Activated CD4-positive, alpha-beta T cell treated with anti-CD3 and anti-CD28 coated beads for 48 hours (primary cell): ENCODE data around the gene FANCL.
"Not testable (repeated sequence)": the region's sequence is repeated elsewhere in the genome, so short reads cannot be mapped to it uniquely, and the experiment has no call there.

ENCODE experiments used
- DNase-seq: peaks from one replicate; pipeline ENCODE4 v3.0.0-alpha.2; 2020

FANCL gene

DNA sequence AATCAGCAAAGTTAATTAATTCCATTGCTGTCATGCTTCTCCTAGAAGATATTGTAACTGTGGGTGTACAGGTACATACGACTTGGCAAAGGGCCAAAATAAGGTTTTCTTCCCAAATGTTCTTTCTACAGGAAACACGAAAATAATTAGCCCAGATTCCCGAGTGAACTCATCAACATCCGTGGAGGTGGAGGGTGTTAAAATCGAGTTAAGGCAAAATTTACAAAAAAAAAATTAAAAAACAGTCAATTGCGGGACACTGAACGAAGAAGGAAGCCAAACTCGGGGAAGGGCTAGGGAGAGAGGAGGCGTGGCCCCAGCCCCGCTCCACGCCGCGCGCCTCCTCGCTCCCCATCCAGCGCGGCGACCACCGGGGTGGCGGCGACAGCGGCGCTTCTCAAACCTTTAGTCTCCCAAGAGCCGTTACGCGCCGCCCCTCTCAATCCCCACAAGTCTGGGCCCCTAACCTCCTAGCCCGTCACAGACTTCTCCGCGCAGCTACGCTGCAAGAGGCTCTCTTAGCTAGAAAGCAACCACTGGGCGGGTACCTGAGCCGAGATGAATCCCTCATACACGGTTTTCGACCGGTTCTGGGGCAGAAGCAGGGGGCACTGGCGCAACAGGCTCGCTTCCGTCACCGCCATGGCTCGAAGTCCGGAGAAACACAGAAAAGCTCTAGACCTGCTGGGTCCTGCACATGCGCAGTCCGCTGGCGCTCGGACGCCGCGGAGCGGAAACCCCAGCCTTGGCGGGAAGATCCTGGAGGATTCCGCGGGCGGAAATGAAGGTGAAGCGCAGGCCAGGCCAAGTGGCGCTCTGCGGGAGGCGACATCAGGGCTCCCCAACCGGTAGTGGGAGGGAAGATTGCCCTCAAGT, at the start of gene FANCL:
Gene FANCL (minus strand): TSS at position 656 of the 876 bp plus-strand sequence. CDS start 12 bp downstream, at position 644.
- DNase-seq, result peak; percentile 86

DNA sequence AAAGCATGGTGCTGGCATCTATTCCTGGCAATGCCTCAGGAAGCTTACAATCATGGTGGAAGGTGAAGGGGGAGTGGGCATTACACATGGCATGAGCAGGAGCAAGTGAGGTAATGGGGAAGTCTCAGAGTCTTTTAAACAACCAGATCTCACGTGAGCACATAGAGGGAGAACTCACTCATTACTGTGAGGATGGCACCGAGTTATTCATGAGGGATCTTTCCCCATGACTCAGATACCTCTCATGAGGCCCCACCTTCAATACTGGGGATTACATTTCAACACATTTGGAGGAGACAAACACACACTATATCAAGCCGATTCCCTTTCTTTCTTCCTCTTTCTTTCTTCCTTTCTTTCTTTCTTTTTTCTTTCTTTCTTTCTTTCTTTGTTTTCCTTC, 47.9 kb upstream of the FANCL start:
- no peak for DNase-seq

DNA sequence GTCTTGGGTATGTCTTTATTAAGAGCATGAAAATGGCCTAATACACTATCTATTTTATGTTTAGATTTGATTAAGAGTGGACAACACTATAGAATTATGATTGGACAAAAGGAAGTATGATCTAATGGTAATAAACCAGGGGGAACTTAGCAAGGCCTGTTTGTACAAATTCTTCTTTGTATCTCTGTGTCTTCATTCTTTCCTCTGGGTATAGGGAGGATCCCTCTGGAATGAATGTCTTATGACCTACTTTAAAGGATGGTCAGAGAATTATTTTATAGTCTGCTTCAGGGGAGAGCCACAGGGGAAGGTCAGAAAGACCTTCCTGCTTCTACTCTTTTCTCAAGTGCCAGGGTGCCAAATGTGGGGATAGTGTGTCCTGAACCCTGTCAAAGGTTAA, 42.8 kb upstream of the FANCL start:
- no peak for DNase-seq

DNA sequence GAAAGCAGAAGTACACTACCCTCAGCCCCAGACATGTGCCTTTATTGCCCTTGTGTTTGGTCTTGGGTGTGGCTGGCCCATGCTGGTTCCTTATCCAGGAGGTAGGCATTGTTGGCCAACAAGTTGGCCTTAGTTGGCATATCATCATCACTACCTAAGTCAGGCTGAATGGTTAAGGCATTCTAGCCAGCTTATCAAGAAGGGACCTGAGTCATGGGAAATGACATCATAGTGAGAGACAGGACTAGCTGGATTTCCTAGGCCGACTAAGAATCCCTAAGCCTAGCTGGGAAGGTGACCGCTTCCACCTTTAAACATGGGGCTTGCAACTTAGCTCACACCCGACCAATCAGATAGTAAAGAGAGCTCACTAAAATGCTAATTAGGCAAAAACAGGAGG, 34.0 kb upstream of the FANCL start:
- not testable (repeated sequence) for DNase-seq

DNA sequence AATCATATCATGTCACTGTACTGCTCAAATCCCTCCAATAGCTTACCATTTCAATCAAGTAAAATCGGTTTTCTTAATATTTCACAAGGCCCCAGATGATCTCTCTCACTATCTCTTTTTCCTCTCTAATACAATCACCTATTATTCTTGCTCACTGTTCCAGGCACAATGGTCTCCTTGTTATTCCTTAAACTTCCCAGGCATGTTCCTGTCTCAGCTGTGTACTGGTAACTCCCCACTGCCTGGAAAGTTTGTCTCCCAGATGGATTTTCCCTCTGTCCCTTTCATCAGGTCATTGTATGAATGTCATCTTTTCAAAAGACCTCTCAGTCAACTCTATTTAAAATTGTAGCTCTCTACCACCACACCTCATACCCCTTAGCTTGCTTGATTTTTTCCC, 30.7 kb upstream of the FANCL start:
- no peak for DNase-seq

DNA sequence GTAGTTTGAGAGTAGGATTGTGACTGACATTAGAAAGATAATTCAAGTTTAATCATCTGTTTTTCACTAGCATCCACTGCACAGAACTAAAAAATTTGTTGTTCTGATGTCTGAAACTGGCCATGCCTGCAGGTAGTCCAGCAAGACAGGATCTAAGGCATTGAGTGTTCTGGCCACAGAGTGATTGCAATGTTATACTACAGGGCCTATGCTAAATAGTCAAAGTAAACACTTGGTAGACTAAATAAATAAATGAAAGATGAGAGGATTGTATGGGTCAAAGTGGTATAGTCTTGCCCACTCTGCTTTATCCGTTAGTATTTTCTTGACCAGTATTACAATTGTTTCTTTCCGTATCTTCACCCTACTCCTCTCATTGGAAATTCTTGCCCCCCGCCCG, 27.6 kb upstream of the FANCL start:
- DNase-seq, result no peak

DNA sequence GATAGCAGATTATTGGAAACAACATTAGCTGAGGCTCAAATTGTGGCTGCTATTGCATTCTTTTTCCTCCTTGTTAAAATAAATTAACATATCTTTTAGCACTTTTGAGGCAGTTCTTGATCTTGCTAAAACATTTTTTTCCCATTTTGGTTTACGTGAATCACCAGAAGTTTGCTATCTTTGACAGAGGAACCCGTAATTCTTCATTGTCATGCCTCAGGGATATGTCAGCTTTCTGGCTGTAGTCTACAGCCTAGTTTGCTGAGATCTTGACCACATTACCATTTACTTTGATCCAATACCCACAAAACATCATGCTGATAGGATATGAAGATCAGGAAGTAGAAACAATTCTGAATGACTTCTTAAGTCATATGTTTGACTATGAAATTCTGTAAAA, 25.1 kb upstream of the FANCL start:
- DNase-seq, result no peak

DNA sequence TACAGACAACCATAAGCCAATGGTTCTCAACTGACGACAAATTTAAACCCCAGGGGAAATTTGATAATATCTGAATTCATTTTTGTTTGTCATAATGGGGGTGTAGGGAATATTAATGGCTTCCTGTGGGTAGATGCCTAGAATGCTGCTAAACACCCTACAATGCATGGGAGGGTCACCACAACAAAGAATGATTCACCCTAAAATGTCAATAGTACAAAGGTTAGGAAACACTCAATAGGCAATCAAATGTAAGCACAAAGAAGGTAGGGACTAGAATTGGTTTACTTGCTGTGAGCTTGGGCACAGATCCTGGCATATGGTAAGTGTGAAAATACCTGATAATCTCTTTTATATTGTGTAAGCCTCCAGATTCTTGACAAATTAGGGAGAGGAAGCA, 20.1 kb upstream of the FANCL start:
- no peak for DNase-seq

- peak; percentile 39 for DNase-seq
Measured at GRCh38 chr2:58258456-58258855, 17.3 kb upstream of the FANCL start.

DNA sequence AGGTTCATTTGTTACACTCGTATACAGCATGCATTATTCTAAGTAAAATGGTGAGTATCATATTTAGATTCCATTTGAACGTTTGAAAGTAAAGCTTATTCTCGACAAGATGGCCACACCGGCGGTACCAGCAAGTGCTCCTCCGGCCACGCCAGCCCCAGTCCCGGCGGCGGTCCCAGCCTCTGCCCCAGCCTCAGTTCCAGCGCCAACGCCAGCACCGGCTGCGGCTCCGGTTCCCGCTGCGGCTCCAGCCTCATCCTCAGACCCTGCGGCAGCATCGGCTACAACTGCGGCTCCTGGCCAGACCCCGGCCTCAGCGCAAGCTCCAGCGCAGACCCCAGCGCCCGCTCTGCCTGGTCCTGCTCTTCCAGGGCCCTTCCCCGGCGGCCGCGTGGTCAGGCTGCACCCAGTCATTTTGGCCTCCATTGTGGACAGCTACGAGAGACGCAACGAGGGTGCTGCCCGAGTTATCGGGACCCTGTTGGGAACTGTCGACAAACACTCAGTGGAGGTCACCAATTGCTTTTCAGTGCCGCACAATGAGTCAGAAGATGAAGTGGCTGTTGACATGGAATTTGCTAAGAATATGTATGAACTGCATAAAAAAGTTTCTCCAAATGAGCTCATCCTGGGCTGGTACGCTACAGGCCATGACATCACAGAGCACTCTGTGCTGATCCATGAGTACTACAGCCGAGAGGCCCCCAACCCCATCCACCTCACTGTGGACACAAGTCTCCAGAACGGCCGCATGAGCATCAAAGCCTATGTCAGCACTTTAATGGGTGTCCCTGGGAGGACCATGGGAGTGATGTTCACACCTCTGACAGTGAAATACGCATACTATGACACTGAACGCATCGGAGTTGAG, 10.4 kb upstream of the FANCL start:
- not testable (repeated sequence) for DNase-seq

DNA sequence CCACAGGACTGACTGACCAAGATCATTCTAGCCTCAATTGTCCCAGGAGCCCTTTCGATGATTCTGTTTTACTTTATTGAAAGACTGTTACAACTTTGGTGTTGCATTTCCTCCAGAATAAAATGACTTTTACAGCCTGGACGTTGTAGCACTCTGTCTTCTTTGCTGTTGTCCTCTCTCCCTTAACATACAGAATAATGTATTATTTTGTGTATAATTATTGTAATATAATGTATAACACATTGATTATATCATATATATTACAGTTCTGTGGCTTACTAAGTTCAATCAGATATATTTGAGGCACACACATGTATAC, 380 bp upstream of the FANCL start:
- DNase-seq, result no peak

DNA sequence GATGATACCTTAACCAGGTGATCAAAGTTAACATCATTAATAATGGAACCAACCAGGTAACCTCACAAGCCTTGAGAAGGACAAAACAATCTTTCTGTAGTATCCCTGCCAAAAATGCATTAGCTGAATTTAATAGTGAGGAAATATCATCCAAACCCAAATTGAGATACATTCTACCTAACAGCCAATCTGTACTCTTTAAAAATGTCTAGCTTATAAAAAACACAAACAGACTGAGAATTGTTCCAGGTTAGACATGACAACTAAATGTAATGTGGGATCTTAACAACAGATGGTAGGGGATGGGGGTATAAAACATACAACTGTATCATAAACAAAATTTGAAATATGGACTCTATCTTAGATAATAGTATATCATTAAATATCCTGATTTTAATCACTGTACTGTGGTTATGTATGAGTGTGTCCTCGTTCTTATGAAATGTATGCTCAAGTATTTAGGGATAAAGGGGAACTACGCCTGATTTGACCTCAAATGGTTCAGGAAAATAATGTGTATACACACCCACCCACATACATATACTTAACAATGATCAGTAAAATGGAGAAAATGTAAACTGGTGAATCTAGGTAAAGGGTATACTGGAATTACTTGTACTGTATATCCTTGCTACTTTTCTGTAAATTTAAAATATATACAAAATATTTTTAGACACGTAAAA, 1.7 kb downstream of the FANCL start:
- DNase-seq, result no peak

DNA sequence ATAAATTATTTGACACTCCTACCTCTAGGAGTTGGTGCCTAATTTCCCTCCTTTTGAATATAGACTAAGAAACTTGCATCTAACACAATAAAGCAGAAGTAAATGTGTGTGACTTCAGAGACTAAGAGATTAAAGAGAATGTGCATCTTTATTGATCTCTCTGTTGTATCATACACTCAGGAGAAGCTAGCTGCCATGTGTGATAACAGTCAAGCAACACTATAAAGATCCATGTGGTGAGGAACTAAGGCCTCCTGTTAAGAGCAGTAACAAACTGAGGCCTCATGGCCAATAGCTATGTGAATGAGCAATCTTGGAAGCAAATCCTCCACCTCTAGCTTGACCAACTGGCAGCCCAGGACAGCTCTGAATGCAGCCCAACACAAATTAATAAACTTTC, 3.4 kb downstream of the FANCL start:
- DNase-seq, result no peak

GRCh38 chr2:58235984-58236383, 5.1 kb downstream of the FANCL start:
- DNase-seq, result no peak

- DNase-seq, result no peak
Measured at GRCh38 chr2:58235170-58235569, 6.0 kb downstream of the FANCL start.

DNA sequence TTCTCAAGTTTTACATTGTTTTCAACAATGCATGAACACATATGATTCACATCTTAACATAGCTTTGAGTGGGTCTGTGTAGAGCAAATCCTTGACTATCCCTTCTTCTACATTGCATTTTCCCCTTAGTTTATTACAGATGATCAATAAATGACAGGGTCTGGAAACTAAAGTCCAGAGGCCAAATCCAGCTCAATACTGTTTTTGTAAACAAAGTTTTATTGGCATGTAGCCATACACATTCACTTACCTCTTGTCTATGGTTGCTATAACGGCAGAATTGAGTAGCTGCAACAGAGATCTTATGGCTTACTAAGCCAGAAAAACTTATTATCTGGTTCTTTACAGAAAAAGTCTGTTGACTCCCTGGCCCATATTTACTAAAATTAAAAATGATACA, 12.8 kb downstream of the FANCL start:
- DNase-seq, result no peak

- DNase-seq, result no peak
Measured at GRCh38 chr2:58227171-58227917, 13.8 kb downstream of the FANCL start.

DNA sequence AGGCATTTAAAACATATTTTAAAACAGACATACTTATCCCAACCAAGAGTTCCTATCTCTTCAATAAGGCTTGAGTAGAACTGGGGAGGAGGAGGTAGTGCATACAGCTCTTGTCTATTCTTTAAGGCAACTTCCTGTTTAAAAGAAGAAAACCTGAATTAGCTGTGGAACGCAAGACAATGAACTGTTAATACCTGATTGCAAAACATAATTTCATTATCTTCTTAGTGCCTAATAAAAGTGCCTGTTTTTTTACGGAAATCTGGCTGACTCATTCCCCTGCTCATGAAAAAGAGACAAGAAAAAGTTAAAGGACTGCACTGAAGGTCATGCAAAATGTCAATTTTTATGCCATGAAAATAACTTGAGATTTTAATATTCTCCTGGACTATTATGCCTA, 19.2 kb downstream of the FANCL start:
- no peak for DNase-seq

DNA sequence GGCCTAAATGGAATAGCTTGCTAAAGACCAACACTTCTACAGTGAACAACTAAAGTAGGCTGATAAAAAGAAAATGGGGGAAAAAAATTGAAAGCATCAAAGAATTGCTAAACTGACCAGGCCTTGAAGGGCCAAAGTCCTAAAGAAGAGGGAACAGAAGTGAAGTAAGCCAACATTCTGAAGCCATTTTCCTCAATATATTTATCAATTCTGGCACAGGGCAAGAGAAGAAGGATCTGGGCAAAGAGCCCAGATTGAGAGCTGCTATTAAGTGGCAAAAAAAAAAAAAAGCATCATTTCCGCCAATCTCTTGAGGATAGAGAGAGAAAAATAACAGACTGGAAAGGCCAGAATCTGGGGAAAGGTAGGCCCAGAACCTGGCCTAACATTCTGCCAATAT, 25.7 kb downstream of the FANCL start:
- no peak for DNase-seq

DNA sequence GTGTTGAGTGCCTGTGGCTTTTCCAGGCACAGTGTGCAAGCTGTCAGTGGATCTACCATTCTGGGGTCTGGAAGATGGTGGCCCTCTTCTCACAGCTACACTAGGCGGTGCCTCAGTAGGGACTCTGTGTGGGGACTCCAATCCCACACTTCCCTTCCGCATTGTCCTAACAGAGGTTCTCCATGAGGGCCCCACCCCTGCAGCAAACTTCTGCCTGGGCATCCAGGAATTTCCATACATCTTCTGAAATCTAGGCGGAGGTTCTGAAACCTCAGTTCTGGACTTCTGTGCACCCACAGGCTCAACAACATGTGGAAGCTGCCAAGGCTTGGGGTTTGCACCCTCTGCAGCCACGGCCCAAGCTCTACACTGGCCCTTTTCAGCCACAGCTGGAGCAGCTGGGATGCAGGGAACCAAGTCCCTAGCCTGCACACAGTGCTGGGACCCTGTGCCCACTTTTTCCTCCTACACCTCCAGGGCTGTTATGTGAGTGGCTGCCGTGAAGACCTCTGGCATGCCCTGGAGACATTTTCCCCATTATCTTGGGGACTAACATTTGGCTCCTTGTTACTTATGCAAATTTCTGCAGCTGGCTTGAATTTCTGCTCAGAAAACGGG, 30.1 kb downstream of the FANCL start:
- not testable (repeated sequence) for DNase-seq

- no peak for DNase-seq
Measured at GRCh38 chr2:58207189-58207588, 33.9 kb downstream of the FANCL start.

GRCh38 chr2:58206785-58207184, 34.3 kb downstream of the FANCL start:
- DNase-seq, result no peak
